ENCODE data around the gene ANXA3.

GRCh38 chr4:78606530-78607095 lies 55.0 kb downstream of the ANXA3 start:
- TF ChIP-seq CTCF (IDR thresholded peaks at IDR 0.05) (no peak), EZH2 (IDR thresholded peaks at IDR 0.05; ENCODE audit: borderline replicate concordance, insufficient read depth, low read depth, low read length, poor library complexity, severe bottlenecking) (no peak)

All from B cell (primary cell).